Embryonic facial prominence (tissue), 1 donor: ENCODE results near the gene NSMF.

Experiments used
- DNase-seq: peaks from one replicate; pipeline ENCODE4 v3.0.0-alpha.2; 2016; ENCODE audit errors: extremely low spot score

Gene NSMF

DNA sequence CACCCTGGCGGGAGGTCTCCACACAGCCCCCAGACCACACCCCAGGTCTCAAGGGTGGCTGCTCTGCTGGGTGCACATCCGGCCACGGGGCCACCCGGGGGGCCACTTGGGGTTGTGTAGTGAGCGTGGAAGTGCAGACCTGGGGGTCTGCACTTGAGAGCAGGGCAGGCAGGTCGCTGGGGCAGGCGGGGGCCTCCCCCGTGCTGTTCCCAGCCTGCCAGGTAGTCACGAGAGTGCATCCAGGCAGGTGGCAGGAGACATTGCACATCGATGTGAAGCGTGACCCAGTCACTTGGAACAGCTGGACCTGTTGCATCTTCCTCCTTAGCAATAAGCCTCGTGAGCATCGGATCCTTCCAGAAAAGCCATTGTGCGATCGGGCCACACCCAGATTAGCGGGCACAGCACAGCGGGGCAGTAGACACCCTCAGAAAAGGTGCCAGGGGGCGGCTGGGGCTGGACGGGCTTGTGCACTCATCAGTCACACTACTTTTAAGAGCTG, 13.2 kb downstream of the NSMF start:
- DNase-seq: no peak

DNA sequence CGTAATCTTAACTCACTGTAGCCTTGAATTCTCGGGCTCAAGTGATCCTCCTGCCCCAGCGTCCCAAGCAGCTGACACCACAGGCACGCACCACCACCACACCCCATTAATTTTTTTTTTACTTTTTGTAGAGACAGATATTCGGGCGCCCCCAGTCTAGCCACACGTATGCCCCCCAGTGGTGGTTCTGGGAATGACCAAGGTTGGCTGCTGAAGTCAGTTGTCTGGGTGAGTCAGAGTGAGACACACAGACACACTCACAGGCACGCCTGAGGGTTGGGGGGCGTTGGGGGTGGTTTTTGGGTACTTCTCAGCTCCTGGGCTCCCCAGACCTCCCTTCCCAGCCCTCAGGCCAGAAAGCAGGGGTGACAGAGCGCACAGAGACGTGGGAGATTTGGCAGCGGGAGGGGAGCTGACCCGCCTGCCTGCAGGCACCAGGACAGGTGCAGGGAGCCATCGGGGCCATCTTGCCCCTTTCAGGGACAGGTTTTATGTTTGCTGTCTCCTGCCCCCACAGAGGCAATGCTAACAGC, 13.8 kb downstream of the NSMF start:
- DNase-seq: no peak

DNA sequence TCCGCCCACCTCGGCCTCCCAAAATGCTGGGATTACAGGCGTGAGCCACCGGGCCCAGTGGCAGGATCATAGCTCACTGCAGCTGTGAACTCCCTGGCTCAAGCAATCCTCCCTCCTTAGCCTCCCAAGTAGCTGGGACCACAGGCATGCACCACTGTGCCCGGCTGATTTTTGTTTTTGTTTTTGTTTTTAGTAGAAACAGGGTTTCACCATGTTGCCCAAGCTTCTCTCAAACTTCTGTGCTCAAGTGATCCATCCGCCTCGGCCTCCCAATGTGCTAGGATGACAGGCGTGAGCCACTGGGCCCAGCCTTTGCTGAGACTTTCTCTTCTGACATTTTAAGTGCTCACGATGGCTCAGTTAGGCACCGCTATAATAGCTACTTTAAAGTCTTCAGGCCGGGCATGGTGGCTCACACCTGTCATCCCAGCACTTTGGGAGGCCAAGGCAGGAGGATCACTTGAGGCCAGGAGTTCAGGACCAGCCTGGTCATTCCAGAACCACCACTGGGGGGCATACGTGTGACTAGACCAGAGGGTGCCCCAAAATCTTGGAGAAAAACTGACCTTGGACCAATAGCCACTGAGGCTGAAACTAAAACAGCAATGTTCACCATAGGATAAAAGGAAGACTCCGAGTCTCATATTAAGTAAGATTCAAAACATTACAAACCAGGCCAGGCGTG, 14.9 kb downstream of the NSMF start:
- no peak for DNase-seq

DNA sequence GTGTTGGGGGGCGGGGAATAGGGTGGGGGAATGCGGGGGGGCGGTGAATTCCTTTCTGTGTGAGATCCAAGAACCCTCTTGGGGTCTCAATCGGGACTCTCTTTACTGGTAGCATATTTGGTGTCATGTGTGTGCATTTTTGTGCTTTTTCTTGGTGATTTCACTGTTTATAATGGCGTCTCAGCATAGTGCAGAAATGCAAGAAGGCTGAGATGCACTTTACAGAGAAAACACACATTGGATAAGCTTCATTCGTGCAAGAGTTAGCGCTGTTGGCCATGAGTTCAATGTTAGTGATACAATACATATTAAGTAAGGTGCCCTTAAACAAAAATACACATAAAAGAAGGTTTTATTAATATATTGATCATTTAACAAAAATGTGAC, 17.2 kb downstream of the NSMF start:
- no peak for DNase-seq

DNA sequence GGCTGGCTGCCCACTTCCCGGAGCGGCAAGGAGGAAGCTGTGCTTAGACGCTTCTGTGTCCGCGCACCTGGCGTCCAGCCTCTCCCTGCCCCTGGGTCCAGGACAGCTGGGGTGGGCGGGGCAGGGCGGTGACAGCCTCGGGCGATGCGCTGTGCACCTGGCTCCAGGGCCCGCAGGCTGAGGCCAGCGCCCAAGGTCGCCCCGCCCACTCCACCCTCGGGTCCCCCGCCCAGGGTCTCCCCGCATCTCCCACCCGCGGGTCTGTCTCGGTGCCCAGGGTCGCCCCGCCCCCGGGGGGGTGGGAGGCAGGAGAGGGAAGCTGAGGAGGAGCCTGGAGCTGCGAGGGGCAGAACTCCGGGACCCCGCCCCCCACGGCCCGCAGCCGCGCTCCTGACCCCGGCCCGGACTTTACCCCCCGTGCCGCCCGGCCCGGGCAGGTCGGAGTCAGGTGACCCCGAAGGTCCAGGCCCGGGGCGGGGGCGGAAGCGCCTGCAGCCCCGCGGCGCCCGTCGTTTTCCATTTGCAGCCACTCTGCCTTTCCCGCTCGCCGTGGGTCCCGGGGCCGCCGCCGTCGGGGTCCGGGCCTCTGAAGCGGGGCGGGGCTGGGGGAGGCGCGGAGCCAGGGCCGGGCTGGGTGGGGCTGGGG, 17.7 kb downstream of the NSMF start, which contains the start of gene ENTPD8:
Gene ENTPD8, minus strand, starts transcription at position 69 of the 646 bp plus-strand sequence. CDS start 3,072 bp downstream, outside the sequence.
- DNase-seq: no peak

DNA sequence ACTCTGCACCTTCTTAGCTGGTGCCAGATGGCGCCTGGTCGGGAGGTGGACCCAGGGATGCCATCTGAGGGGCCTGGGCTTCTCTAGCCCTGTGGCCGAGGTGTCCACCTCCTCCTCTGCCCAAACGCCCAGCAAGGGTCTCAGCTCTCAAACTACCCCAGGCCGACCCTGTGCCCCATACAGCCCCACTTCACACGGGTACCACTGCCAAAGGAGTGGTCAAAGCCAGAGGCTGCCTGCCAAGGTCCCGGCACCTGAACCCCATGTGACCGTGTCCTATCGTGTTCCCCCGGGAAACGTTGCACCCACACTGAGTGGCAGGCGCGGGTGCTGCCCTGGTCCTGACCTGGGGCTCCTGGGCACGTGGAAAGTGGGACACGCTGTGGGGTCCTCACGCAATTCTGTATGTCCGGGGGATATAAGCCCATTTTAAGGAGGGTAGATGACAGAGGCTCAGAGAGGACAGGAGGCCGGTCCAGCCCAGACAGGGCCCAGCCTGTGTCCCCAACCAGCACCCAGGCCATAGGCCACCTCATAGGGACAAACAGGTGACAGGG, 19.9 kb downstream of the NSMF start:
- DNase-seq: no peak

DNA sequence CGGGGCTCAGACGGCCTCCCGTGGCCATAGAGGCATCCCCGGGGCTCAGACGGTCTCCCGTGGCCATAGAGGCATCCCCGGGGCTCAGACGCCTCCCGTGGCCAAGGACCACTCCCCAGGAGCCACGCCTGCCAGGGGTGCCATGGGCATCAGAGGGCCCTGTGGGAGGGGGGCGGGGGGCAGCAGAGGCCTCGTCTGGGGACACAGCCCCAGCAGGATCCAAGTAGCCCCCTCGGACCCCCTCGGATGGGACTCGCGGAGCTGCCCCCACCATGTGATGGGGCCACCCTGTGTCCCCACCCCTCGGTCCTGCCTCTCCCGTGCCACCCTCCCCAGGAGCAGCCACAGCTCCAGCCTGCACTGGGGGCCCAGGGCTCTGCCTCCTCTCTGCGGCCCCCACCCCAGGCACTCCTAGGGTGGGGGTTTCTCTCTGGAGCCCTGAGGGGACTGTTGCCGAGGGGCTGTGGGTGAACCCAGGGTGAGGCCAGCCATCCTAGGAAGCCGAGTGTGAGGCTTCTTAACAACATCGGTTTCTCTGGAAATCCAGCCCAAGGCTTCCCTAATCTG, 20.5 kb downstream of the NSMF start:
- no peak for DNase-seq

DNA sequence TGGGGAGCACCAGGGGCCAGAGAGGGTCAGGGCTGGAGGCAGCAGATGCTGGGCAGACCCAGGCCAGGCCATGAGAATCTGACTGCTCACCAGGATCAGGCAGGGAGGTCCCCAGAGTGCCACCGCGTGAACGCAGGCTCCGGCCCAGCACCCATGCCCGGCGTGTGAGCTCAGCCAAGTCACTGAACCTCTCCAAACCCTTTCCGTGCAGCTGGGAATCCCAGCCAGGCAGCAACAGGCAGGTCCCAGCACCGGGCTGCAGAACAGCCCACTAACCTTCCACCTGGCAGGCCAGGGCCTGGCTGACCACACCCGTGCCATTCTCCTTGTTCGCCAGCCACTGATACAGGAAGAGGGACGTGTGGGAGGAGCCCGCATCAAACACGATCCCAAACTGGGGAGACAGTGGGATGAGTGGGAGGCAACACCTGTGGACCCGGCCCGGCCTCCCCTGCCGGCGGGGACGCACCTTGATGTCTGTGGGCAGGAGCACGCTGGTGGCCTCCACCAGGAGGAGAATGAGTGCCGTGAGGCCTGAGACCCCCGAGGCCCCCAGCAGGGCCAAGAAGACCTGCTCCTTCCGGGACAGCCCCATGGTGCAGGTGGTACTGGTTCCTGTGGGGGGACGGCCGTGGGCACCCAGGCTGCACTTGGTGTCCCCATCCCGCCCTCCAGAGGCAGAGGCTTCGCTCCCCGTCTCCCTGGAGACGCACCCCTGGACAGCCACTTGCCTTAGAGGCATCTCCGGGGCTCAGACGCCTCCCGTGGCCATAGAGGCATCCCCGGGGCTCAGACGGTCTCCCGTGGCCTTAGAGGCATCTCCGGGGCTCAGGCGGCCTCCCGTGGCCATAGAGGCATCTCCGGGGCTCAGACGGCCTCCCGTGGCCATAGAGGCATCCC, 21.2 kb downstream of the NSMF start:
- DNase-seq: no peak

DNA sequence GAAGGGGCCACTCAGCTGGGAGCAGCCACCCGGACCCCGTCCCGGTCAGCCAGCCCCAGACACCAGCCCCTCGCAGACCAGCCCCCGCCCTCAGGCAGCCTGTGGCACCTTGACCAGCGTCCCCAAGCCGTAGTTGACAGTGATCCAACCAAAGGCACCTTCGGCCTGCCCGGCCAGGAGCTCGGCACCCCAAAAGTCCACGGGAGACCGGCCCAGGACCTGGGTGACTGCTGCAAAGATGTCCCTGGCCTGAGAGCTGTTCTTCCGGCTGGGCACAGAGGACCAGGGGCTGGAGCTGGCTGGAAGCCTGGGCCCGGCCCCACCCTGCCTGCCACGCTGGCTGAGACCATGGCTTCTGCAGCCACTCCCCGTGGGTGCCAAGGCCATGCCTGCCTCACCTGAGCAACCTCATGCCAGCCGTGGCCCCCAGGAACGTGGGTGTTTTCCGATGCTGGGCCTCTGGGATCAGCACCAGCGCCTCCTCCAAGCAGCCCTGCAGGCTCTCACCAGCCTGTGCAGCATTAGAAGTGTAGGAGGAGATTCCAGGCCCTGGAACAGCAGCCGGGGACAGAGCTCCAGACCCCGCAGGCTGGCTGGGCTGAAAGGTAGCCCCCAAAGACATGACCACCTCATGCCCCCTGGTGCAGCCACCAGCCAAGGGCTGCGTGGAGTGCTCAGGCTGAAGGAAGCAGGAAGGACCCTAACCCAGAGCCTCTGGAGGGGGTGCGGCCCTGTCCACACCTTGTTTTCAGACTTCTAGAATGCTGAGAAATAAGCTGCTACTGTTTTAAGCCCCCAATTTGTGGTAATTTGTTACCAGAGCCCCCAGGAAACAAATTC, 22.2 kb downstream of the NSMF start:
- no peak for DNase-seq

DNA sequence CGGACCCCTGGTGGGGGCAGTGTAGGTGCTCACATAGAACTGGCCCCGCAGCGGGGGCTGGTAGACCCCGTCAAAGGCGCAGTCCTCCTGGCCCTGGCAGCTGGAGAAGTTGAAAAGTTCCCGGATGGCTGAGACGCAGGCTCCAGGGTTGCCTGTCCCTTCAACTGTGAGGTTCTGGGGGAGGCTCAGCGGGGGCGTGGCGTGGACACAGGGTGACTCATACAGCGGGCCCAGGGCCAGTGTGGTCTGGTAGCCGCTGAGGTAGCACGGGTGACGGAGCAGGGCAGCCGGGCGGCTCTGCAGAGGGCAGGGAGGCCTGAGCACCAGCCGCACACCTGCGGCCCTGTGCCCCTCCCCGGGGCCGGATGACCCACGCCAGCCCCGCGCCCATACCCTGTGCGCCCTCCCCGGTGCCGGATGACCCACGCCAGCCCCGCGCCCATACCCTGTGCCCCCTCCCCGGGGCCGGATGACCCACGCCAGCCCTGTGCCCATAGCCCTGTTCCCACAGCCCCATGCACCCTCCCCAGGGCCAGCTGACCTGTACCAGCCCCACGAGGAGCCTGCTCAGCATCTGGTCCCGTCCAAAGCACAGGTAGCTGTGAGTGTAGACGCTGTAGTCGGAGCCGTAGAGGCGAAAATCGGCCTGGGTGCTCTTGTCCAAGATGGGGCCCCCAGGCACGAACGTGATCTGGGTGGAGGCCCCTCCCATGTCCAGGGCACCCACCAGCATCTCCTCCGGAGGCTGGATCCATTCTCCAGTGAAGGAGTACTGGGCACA, 23.0 kb downstream of the NSMF start:
- DNase-seq: no peak

DNA sequence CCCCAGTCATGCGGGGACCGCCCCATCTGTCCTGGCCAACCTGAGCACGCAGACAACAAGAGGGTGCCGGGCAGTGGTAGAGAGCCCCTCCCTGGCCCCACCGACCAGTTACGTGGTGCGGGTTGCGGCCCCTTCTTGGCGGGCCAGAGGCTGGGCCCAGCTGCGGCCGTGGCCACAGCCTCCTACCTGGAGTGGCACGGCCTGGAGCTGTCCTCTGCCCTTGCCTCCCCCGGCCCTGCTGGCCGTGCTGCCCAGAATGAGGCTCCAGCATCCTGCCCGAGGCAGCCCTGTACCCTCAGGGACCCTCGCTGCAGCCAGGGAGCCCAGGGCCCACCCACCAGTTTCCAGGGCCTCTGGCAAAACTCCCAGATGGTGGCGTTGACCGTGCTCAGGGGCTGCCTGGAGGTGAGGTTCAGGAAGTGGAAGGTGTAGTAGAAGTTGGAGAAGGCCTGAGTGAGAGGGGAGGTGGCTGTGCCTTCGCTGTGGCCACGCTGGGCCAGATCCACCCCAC, 23.7 kb downstream of the NSMF start:
- DNase-seq: no peak

DNA sequence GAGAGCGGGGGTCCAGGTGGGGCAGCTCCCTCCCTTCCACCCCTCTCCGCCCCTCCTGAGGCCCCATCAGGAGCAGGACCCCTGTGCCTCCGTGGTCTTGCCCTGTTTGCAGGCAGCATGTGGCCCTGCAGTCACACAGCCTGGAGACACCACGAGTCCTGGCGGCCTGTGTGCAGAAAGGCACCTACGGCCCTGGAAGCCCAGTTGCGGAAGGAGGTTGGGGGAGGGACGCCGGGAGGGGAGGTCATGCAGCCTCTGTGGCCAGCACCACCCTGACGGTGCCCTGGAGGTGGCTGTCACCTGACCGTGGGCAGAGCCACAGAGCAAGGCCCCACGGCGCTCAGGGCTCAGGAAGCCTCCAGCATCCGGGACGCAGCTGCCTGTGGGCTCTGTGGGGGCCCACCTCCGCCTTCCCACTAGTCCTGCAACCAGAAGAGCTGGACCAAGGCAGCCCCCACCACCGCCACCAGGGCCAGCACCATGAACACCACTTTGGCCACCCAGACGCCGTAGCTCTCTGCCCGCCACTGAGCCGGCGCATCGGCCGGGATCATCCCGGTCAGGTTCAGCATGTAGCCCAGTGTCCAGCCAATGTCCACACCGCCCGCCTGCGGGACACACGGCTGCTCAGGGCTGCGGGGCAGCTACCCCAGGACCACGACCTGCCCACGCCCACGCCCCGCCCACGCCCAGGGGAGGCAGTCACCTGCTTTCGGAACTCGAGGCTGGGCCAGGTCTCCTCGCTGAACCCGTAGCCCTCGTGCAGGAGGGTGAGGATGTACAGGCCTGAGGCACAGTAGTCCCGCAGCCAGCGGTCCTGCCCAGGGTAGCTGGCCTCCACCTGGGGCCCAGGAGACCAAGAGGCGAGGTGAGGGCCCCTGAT, 24.4 kb downstream of the NSMF start:
- DNase-seq: no peak

DNA sequence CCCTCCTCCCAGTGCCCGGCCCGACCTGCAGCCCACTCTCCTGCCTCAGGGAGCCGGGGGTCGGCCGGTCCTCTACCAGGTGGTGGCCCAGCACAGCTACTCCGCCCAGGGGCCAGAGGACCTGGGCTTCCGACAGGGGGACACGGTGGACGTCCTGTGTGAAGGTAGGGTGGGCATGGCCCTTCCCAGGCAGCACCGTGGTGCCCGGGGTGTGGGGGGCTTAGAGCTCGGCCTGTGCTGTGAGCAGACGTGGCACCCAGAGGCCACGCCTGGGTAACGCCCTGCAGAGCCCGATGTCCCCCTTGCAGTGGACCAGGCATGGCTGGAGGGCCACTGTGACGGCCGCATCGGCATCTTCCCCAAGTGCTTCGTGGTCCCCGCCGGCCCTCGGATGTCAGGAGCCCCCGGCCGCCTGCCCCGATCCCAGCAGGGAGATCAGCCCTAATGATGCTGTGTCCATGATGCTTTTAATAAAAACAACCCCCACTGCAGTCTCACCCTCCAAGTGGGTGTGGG, 25.2 kb downstream of the NSMF start:
- DNase-seq: no peak

DNA sequence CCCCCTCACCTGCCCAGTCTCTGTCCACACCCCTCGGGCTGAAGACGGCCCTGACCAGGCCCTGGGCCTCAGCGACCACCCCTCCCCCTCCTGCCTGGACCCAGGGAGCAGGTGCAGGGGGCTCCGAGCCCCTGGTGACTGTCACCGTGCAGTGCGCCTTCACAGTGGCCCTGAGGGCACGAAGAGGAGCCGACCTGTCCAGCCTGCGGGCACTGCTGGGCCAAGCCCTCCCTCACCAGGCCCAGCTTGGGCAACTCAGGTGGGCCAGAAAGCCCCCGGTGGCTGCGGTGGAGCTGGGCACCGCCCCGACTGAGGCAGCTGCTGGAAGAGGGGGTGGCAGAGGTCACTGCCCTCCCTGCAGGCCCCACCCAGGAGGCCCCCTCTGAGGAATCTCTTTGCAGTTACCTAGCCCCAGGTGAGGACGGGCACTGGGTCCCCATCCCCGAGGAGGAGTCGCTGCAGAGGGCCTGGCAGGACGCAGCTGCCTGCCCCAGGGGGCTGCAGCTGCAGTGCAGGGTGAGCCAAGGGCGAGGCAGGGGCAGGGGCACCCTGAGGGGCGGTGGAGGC, 25.7 kb downstream of the NSMF start:
- no peak for DNase-seq

DNA sequence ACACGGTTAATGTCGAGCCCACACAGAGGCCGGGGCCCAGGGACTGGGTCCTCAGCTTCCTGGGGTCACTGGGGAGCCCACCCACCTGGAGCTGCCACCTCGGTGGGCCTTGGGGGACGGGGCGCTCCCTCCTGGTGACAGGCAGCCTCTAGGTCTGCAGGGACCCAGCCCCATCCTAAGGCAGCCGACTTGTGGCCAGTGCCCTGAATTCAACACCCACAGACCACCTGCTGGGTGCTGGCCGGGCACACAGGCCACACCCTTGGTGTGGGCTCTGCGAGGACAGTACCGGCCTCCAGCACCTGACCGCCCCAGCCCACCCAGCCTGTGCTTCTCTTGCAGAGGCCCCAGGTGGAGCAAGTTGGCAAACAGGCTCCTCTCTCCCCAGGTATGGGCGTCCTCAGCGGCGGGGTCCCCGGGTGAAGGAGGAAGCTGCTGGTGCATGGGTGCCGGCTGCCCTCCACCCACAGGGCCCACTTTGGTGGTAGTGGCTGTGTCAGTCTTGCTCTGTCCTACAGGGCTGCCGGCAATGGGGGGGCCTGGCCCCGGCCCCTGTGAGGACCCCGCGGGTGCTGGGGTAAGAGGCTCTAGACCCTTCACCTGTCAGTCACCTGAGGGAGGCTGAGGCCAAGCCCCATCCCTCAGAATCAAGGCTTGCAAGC, 26.3 kb downstream of the NSMF start:
- DNase-seq: no peak

DNA sequence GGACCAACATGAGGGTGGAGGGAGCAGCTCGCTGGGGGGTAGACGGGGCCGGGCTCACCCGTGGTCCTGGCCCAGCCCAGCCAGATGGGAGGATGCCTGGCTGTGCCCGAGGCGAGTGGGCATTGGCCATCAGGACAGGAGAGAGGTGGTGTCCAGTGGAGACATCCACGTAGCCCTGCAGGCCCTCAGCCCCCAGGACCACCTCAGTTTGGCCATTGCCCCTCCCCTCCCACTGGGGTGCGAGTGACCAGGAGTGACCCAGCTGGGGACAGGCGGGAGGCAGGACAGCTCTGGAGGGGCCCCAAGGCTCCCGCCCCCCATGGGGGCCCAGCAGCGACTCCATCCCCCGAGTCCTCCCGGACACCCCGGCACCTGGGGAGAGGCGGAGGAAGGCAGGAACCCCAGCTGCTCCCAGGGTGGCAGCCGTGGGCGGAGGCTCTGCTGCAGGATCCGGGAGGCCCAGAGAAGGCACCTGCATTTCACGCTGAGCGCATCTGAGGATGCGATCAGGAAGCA, 27.7 kb downstream of the NSMF start:
- DNase-seq: no peak

DNA sequence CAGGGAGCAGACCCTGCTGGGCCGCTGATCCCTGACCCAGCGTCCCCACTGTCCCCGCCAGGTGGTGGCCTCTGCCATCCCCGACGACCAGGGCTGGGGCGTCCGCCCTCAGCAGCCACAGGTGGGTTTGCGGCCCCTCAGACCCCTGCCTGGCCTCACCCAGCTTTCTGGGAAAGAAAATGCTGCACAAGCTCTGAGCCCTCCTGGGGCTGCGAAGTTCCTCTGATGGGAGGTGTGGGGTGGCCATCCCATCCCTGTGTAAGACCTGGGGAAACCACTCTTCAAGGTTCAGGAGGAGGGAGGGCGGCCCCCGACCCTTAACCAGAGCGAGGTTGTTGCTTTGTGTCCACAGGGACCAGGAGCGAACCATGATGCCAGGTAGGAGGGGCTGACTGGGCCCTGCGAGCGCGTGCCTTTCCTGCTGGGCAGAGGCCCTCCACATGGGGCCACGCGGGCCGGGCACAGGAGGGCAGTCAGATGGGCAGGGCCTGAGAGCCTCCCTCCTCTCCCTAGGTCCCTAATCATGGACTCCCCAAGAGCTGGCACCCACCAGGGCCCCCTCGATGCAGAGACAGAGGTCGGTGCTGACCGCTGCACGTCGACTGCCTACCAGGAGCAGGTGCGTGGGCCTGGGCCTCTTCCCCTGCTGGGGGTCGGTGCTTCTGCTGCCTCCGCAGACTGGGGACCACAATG, 28.3 kb downstream of the NSMF start:
- DNase-seq: no peak
